ENCODE data around the gene LDLRAD3. TPM values are rescaled to one million over a fixed set of nuclear protein-coding genes. Genes with fewer than 3 reads are reported as not detected.
"Not testable (repeated sequence)": the region's sequence is repeated elsewhere in the genome, so short reads cannot be mapped to it uniquely, and the experiment has no call there.

Gene LDLRAD3
- polyA plus RNA-seq, 3 donors, result 3.6 to 28.7 (median 7.0) TPM

- WGBS, 3 donors, result 85 to 90% (median 88%) methylated on average over 3 of the region's 3 CpGs
These were observed 243.8 kb downstream of the LDLRAD3 start for GRCh38 chr11:36187622-36188021.

GRCh38 chr11:36189735-36190134, 245.9 kb downstream of the LDLRAD3 start:
- 90 to 93% (median 91%) methylated on average over 1 of the region's 1 CpG for WGBS, 3 donors
- H3K27ac ChIP-seq (ENCODE audit: low read depth, low read length), result not testable (repeated sequence)

More at GRCh38 chr11:36187622-36188021, 243.8 kb downstream of the LDLRAD3 start:
- no peak overlapping the region for H3K27ac ChIP-seq (ENCODE audit: low read depth, low read length)

- 77 to 93% (median 92%) methylated on average over 5 of the region's 5 CpGs for WGBS, 3 donors
- H3K27ac ChIP-seq (ENCODE audit: low read depth, low read length), result no peak overlapping the region
These were observed 248.1 kb downstream of the LDLRAD3 start for GRCh38 chr11:36191941-36192340.

- WGBS, 3 donors, result 87 to 93% (median 90%) methylated on average over 8 of the region's 8 CpGs
- H3K27ac ChIP-seq (ENCODE audit: low read depth, low read length), result no peak overlapping the region
These were observed 248.8 kb downstream of the LDLRAD3 start for GRCh38 chr11:36192425-36193289.

GRCh38 chr11:36193290-36193619, 249.4 kb downstream of the LDLRAD3 start:
- H3K27ac ChIP-seq (ENCODE audit: low read depth, low read length), result no peak overlapping the region
- WGBS, 3 donors, result 88 to 95% (median 94%) methylated on average over 6 of the region's 6 CpGs

GRCh38 chr11:36193721-36194120, 249.9 kb downstream of the LDLRAD3 start:
- no peak overlapping the region for H3K27ac ChIP-seq (ENCODE audit: low read depth, low read length)
- 81 to 83% (median 82%) methylated on average over 1 of the region's 1 CpG for WGBS, 3 donors

GRCh38 chr11:36195496-36196354, 251.9 kb downstream of the LDLRAD3 start:
- WGBS, 3 donors, result 56 to 61% (median 60%) methylated on average over 5 of the region's 5 CpGs
- no peak overlapping the region for H3K27ac ChIP-seq (ENCODE audit: low read depth, low read length)

- WGBS, 3 donors, result 51 to 65% (median 56%) methylated on average over 7 of the region's 7 CpGs
- no peak overlapping the region for H3K27ac ChIP-seq (ENCODE audit: low read depth, low read length)
These were observed 252.6 kb downstream of the LDLRAD3 start for GRCh38 chr11:36196411-36196998.

- WGBS, 3 donors, result 93 to 99% (median 98%) methylated on average over 3 of the region's 3 CpGs
- no peak overlapping the region for H3K27ac ChIP-seq (ENCODE audit: low read depth, low read length)
These were observed 257.5 kb downstream of the LDLRAD3 start for GRCh38 chr11:36201411-36201810.

- WGBS, 3 donors, result 92 to 95% (median 93%) methylated on average over 3 of the region's 3 CpGs
These were observed 261.7 kb downstream of the LDLRAD3 start for GRCh38 chr11:36205536-36205935.

GRCh38 chr11:36210529-36210928, 266.7 kb downstream of the LDLRAD3 start:
- 84 to 98% (median 90%) methylated on average over 2 of the region's 2 CpGs for WGBS, 3 donors
- H3K27ac ChIP-seq (ENCODE audit: low read depth, low read length), result no peak overlapping the region

More at GRCh38 chr11:36205536-36205935, 261.7 kb downstream of the LDLRAD3 start:
- no peak overlapping the region for H3K27ac ChIP-seq (ENCODE audit: low read depth, low read length)

- 84 to 92% (median 89%) methylated on average over 8 of the region's 8 CpGs for WGBS, 3 donors
These were observed 268.0 kb downstream of the LDLRAD3 start for GRCh38 chr11:36211761-36212430.

GRCh38 chr11:36212564-36213392, 268.9 kb downstream of the LDLRAD3 start:
- WGBS, 3 donors, result 72 to 74% (median 74%) methylated on average over 7 of the region's 7 CpGs
- no peak overlapping the region for H3K27ac ChIP-seq (ENCODE audit: low read depth, low read length)

More at GRCh38 chr11:36211761-36212430, 268.0 kb downstream of the LDLRAD3 start:
- no peak overlapping the region for H3K27ac ChIP-seq (ENCODE audit: low read depth, low read length)

- 85 to 92% (median 90%) methylated on average over 7 of the region's 7 CpGs for WGBS, 3 donors
These were observed 269.6 kb downstream of the LDLRAD3 start for GRCh38 chr11:36213393-36213840.

GRCh38 chr11:36214480-36214879, 270.6 kb downstream of the LDLRAD3 start:
- 77 to 86% (median 83%) methylated on average over 3 of the region's 3 CpGs for WGBS, 3 donors
- H3K27ac ChIP-seq (ENCODE audit: low read depth, low read length), result no peak overlapping the region

More at GRCh38 chr11:36213393-36213840, 269.6 kb downstream of the LDLRAD3 start:
- no peak overlapping the region for H3K27ac ChIP-seq (ENCODE audit: low read depth, low read length)

- 80 to 88% (median 85%) methylated on average over 13 of the region's 13 CpGs for WGBS, 3 donors
- no peak overlapping the region for H3K27ac ChIP-seq (ENCODE audit: low read depth, low read length)
These were observed 271.3 kb downstream of the LDLRAD3 start for GRCh38 chr11:36214976-36215692.

GRCh38 chr11:36215693-36216060, 271.8 kb downstream of the LDLRAD3 start:
- H3K27ac ChIP-seq (ENCODE audit: low read depth, low read length), result no peak overlapping the region
- WGBS, 3 donors, result 85 to 86% (median 85%) methylated on average over 7 of the region's 7 CpGs
